HG03521 (cell line): Measurements from ENCODE around the gene DDX27.
"Not testable (repeated sequence)": the region's sequence is repeated elsewhere in the genome, so short reads cannot be mapped to it uniquely, and the experiment has no call there.

Experiments
- ATAC-seq: cut with Tn5 transposase; IDR thresholded peaks from one replicate; pipeline ENCODE4 v1.9.1; 2021; ENCODE audit warnings: mild to moderate bottlenecking, moderate library complexity; ENCODE audit not compliant: unreplicated experiment

DDX27 gene

DNA sequence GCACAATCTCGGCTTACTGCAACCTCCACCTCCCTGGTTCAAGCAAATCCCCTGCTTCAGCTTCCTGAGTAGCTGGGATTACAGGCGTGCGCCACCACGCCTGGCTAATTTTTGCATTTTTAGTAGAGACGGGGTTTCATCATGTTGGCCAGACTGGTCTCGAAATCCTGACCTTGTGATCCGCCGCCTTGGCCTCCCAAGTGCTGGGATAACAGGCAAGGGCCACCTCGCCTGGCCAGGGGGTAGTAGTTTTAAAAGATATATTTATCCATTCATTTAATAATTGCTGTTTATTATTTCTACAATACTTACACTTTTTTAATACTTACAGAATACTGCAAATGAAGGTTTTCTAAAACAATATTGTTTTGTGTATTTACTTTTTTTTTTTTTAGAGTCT lies 15.5 kb upstream of the DDX27 start:
- ATAC-seq: no peak

DNA sequence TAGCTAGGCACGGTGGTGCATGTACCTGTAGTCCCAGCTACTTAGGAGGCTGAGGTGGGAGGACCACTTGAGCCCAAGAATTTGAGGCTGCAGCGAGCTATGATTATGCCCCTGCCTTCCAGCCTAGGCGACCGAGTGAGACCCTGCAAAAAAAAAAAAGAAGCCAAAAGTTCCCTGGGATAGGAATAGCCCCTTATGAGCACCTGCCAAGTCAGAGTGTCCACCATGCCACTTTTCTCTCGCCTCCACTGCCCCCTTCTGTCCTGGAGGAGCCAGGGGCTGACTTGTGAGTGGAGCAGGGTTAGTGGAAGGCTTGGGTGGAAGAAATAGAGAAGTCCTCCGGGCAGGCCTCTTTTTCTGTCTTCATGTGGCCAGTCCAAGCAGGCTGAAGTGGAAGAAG lies 12.1 kb upstream of the DDX27 start:
- no peak for ATAC-seq

DNA sequence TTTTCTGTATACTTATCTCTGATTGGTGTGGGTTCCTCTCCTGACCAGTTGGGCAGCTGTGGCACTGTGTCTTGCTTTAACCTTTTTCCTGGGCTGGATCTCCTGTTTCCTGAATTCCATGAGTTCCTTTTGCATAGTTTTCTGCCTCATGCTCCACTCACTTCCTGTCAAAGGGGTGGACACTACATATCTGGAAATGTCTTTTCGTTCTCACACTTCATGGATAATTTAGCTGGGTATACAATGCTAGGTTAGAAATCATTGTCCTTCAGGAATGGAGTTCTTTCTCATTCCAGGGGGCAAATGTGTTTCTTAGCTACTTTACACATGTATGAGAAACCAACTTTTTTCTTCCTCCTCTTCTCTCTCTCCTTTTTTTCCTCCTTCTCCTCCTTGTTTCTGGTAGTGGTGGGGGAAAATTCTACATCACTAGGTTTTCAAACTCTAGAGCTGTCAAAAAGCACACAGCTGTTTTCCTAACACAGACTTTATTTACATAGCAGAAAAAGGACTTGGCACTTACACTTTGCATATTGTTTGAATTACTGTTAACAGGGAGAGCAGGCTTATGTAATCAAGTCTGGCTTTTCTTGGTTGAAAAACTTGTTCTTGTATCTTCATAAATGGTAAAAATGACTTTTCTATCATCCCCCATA lies 9.0 kb upstream of the DDX27 start:
- ATAC-seq: no peak

DNA sequence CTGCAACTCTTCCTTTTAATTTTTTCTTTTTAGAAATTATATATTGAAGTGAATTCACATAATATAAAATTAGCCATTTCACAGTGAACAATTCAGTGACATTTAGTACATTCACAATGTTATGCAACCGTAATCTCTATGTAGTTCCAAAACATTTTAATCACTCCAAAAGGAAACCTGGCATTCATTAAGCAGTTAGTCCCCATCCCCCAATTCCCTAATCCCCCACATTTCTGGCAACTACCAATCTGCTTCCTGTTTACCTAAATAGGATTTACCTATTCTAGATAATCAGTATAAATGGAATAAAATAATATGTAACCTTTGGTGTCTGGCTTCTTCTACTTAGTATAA lies 8.5 kb upstream of the DDX27 start:
- no peak for ATAC-seq

DNA sequence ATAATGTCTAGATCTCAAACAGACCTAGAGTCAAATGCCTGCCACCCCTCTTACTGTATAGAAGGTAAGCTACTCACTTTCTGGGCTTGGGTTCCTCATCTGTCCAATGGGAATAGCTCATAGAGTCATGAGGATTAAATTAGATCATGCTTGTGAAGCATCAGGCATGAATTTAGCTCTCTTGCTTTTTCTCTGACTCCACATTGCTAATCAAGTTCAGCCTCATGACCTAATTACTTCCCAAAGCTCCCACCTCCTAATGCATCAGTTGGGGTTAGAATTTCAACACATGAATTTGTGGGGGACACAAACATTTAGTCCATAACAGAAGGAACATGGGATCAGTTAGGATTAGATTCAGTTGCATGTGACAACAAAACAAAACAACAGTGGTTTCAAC lies 4.6 kb upstream of the DDX27 start:
- ATAC-seq: no peak

DNA sequence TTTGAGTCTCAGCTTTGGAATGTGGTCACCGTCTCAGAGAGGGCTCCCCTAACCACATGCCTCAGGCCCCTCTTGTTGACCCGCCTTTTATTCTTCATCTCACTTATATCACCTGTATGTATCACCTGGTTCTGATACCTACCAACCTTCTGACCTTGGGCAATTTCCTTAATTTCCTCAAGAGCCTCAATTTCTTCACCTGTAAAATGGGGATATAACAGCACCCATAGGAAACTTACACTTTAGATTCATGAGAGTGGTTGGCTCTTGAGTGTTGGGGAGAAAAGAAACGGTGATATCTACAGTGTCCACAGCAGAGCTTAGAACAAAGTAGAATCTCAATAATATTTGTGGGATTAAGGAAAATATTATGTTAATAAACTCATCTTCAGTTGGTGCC lies 4.0 kb upstream of the DDX27 start:
- no peak for ATAC-seq

DNA sequence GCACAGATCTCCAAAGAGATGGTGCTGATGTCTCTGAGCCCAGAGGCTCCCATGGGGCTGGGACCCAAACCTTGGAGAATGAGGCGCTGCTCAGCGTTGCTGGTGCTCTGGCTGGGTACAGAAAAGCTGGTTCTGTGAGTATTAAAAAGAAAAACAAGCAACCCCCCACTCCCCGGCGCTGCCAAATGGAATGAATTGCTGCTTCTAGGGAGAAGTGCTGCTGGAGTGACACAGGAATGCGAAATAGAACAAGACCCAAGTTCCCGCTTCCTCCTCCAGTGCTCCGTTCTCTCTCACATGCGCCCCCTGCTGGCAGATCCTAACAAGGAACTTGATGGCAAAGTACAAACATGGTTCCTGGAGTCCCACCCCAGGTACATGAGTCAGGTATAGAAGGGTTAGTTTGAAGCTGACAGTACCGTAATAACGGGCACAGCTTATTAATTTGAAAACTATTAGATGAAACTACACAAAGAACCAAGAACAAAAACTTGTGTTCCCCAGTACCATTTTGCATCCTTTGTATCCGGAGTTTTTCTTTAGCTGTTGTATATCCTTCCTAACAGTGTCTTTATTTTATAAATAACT lies 2.1 kb upstream of the DDX27 start:
- no peak for ATAC-seq

DNA sequence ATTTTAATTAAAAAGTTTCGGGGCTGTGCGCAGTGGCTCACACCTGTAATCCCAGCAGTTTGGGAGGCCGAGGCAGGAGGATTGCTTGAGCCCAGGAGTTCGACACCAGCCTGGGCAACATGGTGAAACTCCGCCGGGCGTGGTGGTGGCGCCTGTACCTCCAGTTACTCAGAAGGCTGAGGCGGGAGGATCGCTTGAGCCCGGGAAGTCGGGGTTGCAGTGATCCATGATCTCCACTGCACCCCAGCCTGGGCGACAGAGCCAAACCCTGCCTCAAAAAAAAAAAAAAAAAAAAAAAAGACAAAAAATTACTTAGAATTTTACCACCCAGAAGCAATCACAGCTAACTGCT lies 501 bp upstream of the DDX27 start:
- ATAC-seq: not testable (repeated sequence)

DNA sequence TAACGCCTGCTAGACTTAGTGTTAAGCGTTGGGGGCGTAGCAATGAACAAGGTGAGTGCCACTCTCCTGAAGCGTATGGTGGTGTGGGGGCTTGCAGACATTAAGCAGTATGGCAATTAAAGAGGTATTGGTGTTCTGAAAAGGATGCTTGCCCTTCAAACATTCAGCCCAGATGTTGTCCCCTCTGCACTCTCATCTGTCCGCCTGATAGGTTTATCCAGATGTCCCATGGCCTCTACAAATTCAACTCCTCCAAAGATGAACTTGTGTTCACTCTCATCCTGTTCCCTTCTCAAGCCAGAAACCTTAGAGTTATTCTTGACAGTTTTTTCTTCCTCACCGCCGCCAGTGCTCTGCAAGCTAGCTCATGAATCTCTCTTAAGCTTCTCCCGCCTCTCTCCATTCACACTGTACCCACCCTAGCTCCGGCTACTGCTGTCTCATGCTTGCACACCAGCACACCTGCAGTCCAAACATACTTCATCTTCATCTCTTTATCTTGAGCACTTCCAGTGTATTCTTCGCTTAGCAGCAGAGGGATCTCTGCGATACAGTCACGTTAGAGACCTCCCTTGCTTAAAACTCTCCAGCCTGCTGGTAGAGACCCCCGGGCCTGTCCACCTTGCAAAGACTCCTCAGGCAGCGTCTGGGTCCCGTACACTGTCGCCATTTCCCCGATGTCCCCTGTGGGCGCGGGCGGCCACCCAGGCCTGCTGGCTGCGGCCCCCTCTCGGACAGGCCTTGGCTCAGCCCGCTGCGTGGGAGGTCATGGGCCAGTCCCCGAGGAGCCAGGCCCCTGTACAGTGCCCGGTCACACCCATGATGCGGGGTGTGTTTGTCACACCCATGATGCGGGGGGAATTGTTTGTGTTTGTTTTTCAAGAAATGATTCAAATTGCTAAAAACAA lies 962 bp downstream of the DDX27 start:
- ATAC-seq: no peak

DNA sequence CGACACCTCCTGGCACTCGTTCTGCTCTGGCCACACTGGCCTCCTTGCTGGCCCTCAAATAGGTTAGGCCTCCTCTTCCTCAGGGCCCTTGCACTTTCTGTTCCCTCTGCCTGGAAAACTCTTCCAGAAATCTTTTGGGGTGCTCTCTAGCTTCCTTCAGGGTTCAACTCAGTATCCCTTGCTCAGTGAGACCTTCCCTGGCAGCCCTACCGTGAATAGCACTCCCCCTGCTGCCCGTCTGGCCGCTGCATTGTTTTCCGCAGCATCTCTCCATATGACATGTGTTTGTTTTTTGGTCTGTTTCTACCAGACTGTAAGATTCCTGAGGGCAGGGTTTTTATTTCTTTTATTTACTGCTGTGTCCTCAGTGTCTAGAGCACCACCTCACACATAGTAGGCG lies 6.7 kb downstream of the DDX27 start:
- no peak for ATAC-seq

DNA sequence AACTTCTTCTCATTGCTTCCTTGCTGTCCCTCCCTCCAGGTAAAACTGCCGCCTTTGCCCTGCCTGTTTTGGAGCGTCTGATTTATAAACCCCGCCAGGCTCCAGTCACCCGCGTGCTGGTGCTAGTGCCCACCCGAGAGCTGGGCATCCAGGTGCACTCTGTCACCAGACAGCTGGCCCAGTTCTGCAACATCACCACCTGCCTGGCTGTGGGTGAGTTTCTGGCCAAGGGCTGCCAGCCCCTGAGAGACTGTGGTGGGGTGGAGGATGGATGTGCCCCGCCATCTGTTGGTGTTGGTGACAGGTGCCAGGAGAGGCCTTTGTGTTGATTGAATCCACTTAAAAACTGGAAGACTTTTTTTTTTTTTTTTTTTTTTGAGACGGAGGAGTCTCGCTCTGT lies 9.5 kb downstream of the DDX27 start:
- no peak for ATAC-seq

DNA sequence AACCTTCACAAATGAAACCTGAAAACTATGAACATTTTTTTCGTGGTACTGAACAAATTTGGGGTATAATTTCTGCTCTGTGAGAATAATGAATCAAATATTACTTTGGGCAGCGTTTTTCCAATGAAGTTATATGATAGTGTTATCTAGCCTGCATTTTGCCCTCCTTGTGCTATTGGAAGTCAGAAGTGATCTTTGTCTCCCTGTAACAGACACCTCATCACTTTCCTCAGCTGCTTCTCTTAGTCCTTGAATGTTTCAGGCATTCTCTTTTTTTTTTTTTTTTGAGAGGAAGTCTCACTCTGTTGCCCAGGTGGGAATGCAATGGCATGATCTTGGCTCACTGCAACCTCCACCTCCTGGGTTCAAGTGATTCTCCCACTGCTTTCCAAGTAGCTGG lies 10.2 kb downstream of the DDX27 start:
- ATAC-seq: no peak

DNA sequence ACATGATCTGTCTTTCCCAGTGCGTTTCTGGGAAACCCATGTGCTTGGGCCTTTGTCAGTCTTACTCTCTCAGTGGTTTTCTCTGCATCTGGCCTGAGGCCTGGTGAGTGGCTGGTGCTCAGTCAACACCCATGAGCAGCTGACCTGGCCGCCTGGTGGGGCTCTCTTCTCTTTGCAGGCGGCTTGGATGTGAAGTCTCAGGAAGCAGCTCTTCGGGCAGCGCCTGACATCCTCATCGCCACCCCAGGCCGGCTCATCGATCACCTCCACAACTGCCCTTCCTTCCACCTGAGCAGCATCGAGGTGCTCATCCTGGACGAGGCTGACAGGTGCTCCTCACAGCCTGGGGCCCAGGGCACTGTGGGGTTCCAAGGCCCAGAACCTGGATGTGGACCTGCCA lies 10.8 kb downstream of the DDX27 start:
- no peak for ATAC-seq

DNA sequence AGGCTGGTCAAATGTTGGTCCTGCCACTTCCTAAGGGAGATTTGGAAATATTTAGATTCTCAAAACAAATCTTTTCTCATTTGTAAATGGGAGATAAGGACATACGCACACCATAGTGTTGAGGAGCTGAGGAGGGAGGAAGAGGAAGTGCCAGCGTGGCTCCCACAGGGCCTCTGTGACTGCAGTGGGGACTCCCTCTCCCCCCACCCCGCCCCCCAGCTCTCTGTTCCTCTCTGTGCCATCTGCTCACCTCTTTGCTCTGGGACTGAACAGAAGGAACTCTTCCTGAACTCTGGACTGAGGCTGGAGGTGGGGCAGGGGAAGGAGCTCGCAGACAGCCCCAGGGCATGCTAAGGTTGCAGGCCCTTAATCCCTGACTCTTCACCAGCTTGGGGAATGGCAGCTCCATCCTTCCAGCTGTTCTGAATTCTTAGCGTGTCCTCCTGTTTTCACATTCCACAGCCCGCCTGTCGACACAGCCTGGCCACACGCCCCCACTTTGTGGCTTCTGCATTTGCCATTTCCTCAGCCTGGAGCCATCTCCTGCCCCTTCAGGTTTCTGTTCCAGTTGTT lies 11.4 kb downstream of the DDX27 start:
- no peak for ATAC-seq

DNA sequence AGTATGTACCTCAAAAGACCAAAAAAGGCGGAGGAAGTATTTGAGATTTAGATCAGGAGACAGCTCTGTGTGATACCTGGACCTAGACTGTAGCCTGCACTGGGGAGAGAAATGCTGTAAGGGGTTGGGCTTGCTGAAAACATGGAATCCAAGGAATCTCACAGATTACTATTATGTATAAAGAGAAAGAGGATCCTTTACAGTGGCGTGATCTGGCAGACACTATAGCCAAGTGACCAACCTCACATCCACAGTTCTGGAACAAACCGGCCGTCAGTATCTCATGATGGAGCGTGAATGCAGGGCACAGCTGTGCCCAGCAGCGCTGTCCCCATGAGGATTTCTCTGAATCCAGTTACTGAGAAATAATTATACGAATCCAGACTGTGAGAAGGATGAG lies 12.3 kb downstream of the DDX27 start:
- ATAC-seq: no peak

DNA sequence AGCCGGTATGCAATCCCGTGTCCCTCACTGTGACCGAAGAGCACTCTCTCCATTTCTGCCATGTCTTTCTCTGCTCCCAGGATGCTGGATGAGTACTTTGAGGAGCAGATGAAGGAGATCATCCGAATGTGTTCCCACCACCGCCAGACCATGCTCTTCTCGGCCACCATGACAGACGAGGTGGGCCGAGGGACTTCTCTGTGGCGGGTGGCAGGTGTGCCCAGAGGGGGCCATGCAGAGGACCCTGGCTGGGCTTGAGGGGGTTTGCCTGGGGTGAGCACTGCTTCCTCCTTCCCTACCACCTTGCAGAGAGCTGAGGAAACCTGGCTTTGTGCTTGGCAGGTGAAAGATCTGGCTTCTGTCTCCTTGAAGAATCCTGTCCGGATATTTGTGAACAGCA lies 14.0 kb downstream of the DDX27 start:
- no peak for ATAC-seq

DNA sequence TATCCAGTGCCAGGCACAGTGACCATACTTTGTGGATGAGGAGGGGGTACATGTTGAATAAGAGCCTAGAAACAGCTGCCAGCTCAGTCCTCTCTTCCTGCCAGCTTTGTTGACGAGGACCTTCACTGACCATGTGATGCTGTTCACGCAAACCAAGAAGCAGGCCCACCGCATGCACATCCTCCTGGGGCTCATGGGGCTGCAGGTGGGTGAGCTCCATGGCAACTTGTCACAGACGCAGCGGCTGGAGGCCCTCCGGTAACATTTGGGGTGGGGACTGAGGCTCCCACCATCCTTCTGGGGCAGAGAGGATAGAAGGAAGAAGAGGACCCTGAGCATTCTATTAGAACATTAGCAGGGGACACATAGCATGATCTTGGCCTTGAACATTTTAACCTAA lies 15.6 kb downstream of the DDX27 start:
- ATAC-seq: no peak

DNA sequence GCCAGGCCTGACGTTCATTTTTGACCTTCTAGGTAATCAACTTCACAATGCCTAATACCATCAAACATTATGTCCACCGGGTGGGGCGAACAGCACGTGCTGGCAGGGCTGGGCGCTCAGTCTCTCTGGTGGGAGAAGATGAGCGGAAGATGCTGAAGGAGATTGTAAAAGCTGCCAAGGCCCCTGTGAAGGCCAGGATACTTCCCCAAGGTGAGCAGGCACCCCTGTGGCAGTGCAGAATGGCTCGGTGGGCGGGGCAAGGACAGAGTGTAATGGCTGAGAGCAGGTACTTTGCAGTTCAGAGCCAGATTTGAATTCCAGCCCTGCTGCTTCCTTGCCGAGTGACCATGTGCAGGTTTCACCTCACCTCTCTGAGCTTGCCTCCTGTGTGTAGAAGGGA lies 17.1 kb downstream of the DDX27 start:
- ATAC-seq: no peak

DNA sequence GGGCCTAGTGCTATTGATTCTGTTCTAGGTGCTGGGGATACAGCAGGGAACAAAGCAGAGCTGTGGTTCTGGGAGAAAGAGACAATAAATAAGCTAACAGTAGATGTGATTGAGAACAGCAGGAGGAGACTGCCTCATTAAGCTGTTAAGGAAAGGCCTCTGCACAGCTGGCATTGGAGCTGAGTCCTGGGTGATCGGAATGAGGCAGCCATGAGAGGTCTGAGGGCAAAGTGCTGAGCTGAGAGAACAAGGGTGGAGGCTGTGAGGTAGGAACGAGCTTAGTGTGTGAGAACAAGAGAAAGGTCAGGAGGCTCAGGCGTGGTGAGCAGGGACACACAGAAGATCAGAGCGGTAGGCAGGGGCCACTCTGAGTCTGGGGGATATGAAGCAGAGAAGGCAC lies 18.3 kb downstream of the DDX27 start:
- ATAC-seq: no peak

DNA sequence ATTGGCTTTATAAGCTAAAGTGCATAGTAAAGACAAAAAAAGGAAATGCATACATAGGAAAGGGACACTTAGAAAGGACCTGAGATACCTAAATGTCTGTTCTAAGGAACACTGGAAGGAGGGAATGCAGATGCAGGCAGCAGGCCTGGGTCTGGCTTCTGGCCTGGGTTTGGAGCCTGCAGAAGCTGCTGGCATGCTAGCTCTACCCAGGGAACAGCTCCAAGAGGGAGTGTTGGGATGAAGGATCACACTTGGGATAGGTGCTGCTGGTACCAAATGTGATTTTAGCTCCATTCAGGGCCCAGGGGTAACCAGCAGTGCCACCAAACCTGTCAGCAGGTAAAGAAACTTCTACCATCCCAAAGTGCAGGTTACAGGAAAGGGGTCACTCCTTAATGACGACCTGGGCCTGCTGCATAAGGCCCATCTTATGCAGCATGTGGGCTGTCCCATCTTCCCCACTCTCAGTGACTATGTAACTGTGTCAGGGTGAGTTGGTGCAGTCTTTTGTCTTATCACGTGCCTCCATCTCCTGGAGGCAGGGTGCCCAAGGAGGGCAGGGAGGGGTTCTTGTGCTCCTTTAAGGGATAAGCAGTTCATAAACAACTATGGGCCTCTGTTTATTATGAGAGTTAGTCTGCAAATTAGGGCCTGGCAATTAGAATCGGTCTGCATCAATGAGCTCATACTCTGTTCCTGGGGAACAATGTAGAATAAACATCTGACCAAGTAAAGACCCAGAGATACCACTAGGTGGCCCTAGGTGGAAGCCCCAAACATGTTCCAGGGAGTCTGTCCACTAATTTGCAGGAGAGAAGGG lies 26.9 kb downstream of the DDX27 start:
- ATAC-seq: no peak

DNA sequence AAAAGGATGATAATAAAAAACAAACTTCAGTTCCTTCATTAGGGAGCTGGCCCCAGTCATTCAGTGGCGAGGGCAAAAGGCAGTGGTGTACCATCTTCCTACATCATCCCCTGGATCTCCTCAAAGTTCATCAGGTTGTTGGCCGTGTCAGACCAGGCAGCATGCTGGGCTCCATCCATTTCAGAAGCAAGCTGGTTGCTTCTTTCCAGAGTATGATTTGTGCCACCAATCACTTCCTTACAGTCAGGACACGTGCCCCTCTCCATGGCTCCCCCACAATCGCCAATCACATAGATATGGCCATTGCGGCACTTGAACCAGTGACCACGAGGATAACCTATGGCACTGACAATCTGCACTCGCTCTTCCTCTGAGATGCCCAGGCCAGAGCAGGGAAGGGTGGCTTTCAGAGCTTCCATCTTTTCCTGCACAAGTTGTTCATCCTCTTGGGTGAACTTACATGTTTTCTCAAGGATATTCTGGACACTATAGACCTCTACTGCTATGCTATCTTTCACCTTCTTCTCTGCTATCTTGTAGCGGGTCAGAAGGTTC lies 28.0 kb downstream of the DDX27 start:
- no peak for ATAC-seq
